Measurements from ENCODE around the gene ARMCX6. TPM values are rescaled to one million over a fixed set of nuclear protein-coding genes. Genes with fewer than 3 reads are reported as not detected.
"Not testable (repeated sequence)": the region's sequence is repeated elsewhere in the genome, so short reads cannot be mapped to it uniquely, and the experiment has no call there.

ARMCX6 gene
- 43.1 and 57.2 TPM in 2 replicates for total RNA-seq (2014; rRNA removed; shearing (Covaris generic); ENCODE audit: low replicate concordance)

DNA sequence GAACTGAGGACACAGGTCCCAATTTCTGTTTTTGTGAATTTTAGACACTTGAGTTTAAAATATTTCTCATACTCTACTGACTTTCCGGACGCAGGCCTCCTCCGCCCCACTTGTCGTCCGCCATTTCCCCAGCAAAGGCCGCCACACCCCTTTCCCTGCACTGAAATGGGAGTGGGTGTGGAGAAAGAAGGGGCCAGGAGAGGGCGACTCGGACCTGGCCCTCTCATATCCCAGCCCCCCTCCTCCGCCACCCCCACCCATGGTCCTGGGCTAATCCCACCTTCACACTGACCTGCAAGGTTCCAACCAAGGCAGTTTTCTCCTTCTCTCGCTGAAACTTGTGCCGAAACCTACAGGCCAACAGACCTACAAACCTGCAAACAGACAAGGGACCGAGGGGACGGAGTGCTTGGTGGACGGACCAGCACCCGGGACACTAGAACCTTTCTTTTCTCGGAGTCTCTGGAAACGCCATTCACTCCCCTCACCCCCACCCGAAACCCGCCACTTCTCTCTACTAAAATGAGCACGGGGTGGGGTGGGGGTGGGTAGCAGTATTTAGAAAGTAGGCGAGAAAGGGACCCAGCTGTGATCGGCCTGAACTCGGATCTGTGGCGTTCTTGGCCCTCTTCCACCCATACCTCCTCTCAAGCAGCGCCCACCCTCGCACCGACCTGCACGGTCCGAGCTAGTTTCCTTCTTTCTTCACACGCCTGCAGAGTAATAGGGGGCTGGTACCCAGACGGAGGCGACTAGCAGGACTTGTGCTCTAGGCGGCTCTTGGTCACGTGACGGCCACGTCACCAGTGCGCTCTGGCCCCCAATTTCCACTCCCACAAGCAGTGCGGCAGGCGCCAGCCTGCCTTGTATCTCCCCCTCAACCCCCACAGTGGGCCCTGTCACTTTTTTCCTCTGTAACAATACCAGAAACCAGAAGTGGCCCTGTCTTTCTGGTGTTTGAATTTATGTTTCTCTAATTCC lies at the start of gene ARMCX6:
Gene ARMCX6, minus strand, starts transcription at position 790 of the 981 bp plus-strand sequence. CDS start 1,380 bp downstream, outside the sequence.
- Histone ChIP-seq H3K4me2 (ENCODE audit: low read depth, low read length, poor library complexity, severe bottlenecking) (peak within 1 kb of the TSS; percentile 72), H3K4me1 (ENCODE audit: low read length) (peaks cover 26% of the 10 kb centered on the region), H3K79me2 (ENCODE audit: low read length) (no peaks in the 10 kb centered on the region), H3K9me2 (replicated peaks; ENCODE audit: insufficient read depth, low read length) (no peaks in the 10 kb centered on the region), H3K27ac (ENCODE audit: low read length) (peak within 1 kb of the TSS; percentile 64), H4K20me1 (ENCODE audit: insufficient read depth, low read depth, low read length) (no peaks in the 10 kb centered on the region), H3K9ac (ENCODE audit: low read length) (peak within 1 kb of the TSS; percentile 77), H3K9me3 (ENCODE audit: low read length) (no peaks in the 10 kb centered on the region), H3K27me3 (ENCODE audit: low read length) (no peaks in the 10 kb centered on the region), H3K36me3 (ENCODE audit: insufficient read depth, low read length) (peaks cover 3% of the 10 kb centered on the region; the same call in 1 of the 2 replicates), H3K4me3 (ENCODE audit: low read length) (peak within 1 kb of the TSS; percentile 79), H2AFZ (ENCODE audit: low read length) (peak within 1 kb of the TSS; percentile 49; the same call in 1 of the 2 replicates)
- peak; percentile 90 for DNase-seq

DNA sequence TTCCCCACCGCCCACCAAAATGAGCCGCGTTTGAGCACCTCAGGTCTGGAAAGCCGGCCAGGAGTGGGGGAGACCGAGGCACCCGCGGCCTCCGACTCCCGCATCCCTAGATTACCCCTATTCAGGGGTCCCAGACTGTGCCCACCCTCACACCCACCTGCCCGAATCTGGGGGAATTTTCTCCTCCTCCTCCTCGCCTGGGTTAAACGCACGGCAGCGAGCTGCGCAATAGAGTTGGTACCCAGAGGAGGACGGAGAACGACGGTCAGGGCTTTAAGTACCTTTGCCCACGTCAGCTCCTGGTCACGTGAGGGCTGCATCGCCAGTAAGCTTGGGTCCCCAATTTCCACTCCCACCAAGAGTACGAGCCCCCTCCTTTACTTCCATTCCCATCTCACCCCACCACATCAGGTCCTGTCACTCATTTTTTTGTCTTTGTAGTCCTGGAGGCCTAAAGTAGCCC lies 41.8 kb upstream of the ARMCX6 start, which contains the start of gene ARMCX2:
Gene ARMCX2, minus strand, starts transcription at position 250 of the 463 bp plus-strand sequence. CDS start 2,262 bp downstream, outside the sequence.
- no peak within 1 kb of the TSS for H3K4me2 ChIP-seq (ENCODE audit: low read depth, low read length, poor library complexity, severe bottlenecking)
- no peak for DNase-seq
- H3K36me3 ChIP-seq (ENCODE audit: insufficient read depth, low read length), result no peaks in the 10 kb centered on the region
- H3K27me3 ChIP-seq (ENCODE audit: low read length), result no peaks in the 10 kb centered on the region
- H3K4me1 ChIP-seq (ENCODE audit: low read length), result no peaks in the 10 kb centered on the region
- H4K20me1 ChIP-seq (ENCODE audit: insufficient read depth, low read depth, low read length), result no peaks in the 10 kb centered on the region
- no peak within 1 kb of the TSS for H3K9ac ChIP-seq (ENCODE audit: low read length)
- H3K27ac ChIP-seq (ENCODE audit: low read length), result no peak within 1 kb of the TSS
- no peaks in the 10 kb centered on the region for H3K9me2 ChIP-seq (replicated peaks; ENCODE audit: insufficient read depth, low read length)
- H3K79me2 ChIP-seq (ENCODE audit: low read length), result no peaks in the 10 kb centered on the region
- no peaks in the 10 kb centered on the region for H3K9me3 ChIP-seq (ENCODE audit: low read length)
- H2AFZ ChIP-seq (ENCODE audit: low read length), result no peak within 1 kb of the TSS
- H3K4me3 ChIP-seq (ENCODE audit: low read length), result no peak within 1 kb of the TSS

DNA sequence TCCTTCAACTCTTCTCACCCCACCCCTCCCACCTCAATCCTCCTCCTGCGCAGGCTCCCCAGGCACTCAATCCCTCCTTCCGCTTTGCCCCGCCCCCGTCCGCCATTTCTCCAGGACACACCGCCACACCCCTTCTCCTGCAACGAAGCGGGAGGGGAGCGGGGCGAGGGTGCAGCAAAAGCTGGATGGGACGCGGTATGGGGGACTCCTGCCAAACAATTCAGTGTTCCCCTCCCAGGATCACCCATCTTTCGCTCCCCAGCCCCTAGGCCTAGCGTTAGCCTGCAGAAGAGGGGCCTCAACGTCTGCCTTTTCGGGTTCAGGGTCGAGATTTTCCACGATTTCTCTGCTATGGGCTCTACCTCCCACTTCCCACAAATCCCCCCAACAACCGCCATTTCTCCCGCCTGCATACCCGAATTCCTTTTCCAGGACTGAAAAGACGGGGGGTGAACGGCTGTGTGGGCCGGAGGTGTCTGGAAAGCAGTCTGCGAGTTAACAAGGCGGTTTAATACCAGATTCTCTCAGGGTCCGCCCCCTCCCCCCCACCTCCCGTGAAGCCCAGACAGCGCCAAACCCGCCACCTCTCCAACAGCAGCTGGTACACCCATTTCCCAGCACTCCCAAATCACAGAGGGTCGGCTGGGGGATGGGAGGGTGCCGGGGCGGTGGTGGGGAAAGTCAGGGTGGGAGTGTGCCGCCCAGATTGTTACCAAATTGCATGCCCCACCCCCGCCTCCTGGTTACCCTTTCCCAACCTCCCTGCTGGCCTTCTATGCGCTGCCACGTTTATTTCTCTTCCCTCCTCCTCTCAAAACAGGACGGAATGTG lies 41.1 kb upstream of the ARMCX6 start:
- Histone ChIP-seq H3K4me2 (ENCODE audit: low read depth, low read length, poor library complexity, severe bottlenecking) (no peak overlapping the region), H3K9ac (ENCODE audit: low read length) (no peak overlapping the region), H4K20me1 (ENCODE audit: insufficient read depth, low read depth, low read length) (no peaks in the 10 kb centered on the region), H3K79me2 (ENCODE audit: low read length) (no peaks in the 10 kb centered on the region), H3K36me3 (ENCODE audit: insufficient read depth, low read length) (no peaks in the 10 kb centered on the region), H3K9me2 (replicated peaks; ENCODE audit: insufficient read depth, low read length) (no peaks in the 10 kb centered on the region), H3K4me3 (ENCODE audit: low read length) (no peak overlapping the region), H2AFZ (ENCODE audit: low read length) (no peak overlapping the region), H3K27me3 (ENCODE audit: low read length) (no peaks in the 10 kb centered on the region), H3K4me1 (ENCODE audit: low read length) (no peaks in the 10 kb centered on the region), H3K27ac (ENCODE audit: low read length) (no peak overlapping the region), H3K9me3 (ENCODE audit: low read length) (no peaks in the 10 kb centered on the region)
- no peak for DNase-seq

DNA sequence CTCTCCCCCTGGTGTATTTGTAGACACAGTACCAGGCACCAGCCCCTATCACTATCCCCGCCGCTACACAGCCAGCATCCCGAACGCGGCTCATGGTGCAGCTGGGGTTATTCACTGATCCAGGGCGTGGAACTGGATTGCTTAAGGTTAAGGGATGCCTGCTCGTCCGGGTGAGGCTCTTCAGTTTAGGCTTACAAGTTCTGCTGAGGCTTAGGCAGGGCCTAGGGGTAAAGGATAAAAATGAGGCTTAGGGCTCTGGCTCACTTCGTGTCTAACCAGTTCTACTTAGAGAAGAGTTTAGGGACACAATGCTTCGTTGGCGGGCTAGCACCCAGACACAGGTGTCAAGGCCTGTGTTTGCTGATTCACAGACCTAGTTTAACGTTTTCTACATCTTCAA lies 39.7 kb upstream of the ARMCX6 start:
- Histone ChIP-seq H3K27me3 (ENCODE audit: low read length) (no peaks in the 10 kb centered on the region), H3K4me2 (ENCODE audit: low read depth, low read length, poor library complexity, severe bottlenecking) (no peak overlapping the region), H3K9ac (ENCODE audit: low read length) (no peak overlapping the region), H3K79me2 (ENCODE audit: low read length) (no peaks in the 10 kb centered on the region), H3K27ac (ENCODE audit: low read length) (no peak overlapping the region), H3K9me3 (ENCODE audit: low read length) (no peaks in the 10 kb centered on the region), H3K4me3 (ENCODE audit: low read length) (no peak overlapping the region), H2AFZ (ENCODE audit: low read length) (no peak overlapping the region), H3K36me3 (ENCODE audit: insufficient read depth, low read length) (no peaks in the 10 kb centered on the region), H3K9me2 (replicated peaks; ENCODE audit: insufficient read depth, low read length) (no peaks in the 10 kb centered on the region), H3K4me1 (ENCODE audit: low read length) (no peaks in the 10 kb centered on the region), H4K20me1 (ENCODE audit: insufficient read depth, low read depth, low read length) (no peaks in the 10 kb centered on the region)
- DNase-seq, result no peak

DNA sequence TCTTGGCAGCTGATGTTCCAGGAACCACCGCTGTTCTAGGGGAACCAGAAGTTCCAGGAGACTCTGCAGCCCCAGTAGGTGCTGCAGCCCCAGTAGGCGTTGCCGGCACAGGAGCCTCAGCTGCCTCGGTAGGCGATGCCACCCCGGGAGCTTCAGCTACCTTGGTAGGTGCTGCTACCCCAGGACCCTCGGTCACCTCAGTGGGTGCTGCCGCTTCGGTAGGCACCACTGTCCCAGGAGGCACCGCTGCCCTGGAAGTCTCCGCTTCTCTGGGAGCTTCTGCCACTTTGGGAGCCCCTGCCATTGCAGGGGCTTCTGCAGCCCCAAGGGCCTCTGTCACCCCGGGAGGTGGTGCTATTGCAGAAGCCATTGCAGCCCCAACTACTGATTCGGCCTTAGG lies 39.0 kb upstream of the ARMCX6 start:
- Histone ChIP-seq H3K9ac (ENCODE audit: low read length) (no peak overlapping the region), H4K20me1 (ENCODE audit: insufficient read depth, low read depth, low read length) (no peaks in the 10 kb centered on the region), H2AFZ (ENCODE audit: low read length) (no peak overlapping the region), H3K9me3 (ENCODE audit: low read length) (no peaks in the 10 kb centered on the region), H3K27me3 (ENCODE audit: low read length) (no peaks in the 10 kb centered on the region), H3K27ac (ENCODE audit: low read length) (no peak overlapping the region), H3K4me1 (ENCODE audit: low read length) (no peaks in the 10 kb centered on the region), H3K4me3 (ENCODE audit: low read length) (no peak overlapping the region), H3K79me2 (ENCODE audit: low read length) (no peaks in the 10 kb centered on the region), H3K4me2 (ENCODE audit: low read depth, low read length, poor library complexity, severe bottlenecking) (no peak overlapping the region), H3K36me3 (ENCODE audit: insufficient read depth, low read length) (no peaks in the 10 kb centered on the region), H3K9me2 (replicated peaks; ENCODE audit: insufficient read depth, low read length) (no peaks in the 10 kb centered on the region)
- no peak for DNase-seq

DNA sequence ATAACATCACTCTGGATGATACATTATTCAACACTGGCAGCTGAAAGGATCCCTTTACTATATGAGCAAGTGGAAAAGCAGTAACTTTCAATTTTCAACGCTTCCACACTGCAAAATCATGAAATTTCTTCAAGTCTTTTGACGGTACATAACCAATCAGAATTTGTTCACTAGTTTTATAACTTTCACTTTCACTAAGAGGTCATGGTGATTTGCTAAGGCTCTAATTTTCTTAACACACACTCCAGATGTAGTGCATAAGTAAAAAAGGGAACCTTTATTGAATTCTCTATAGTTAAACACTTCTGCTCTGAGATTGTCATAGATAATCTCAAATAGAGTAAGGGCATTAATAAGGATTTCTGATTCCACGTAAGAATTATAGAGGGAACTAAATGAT lies 37.7 kb upstream of the ARMCX6 start:
- H4K20me1 ChIP-seq (ENCODE audit: insufficient read depth, low read depth, low read length), result no peaks in the 10 kb centered on the region
- no peak overlapping the region for H3K27ac ChIP-seq (ENCODE audit: low read length)
- peak overlapping the region; percentile 17 for H3K4me2 ChIP-seq (ENCODE audit: low read depth, low read length, poor library complexity, severe bottlenecking)
- H3K4me3 ChIP-seq (ENCODE audit: low read length), result no peak overlapping the region
- DNase-seq, result peak; percentile 42
- H3K9ac ChIP-seq (ENCODE audit: low read length), result no peak overlapping the region
- H3K79me2 ChIP-seq (ENCODE audit: low read length), result no peaks in the 10 kb centered on the region
- no peaks in the 10 kb centered on the region for H3K9me2 ChIP-seq (replicated peaks; ENCODE audit: insufficient read depth, low read length)
- no peaks in the 10 kb centered on the region for H3K36me3 ChIP-seq (ENCODE audit: insufficient read depth, low read length)
- no peaks in the 10 kb centered on the region for H3K9me3 ChIP-seq (ENCODE audit: low read length)
- H3K4me1 ChIP-seq (ENCODE audit: low read length), result no peaks in the 10 kb centered on the region
- no peak overlapping the region for H2AFZ ChIP-seq (ENCODE audit: low read length)
- H3K27me3 ChIP-seq (ENCODE audit: low read length), result no peaks in the 10 kb centered on the region

DNA sequence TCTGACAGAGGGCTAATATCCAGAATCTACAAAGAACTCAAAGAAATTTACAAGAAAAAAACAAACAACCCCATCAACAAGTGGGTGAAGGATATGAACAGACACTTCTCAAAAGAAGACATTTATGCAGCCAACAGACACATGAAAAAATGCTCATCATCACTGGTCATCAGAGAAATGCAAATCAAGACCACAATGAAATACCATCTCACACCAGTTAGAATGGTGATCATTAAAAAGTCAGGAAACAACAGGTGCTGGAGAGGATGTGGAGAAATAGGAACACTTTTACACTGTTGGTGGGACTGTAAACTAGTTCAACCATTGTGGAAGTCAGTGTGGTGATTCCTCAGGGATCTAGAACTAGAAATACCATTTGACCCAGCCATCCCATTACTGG lies 29.9 kb upstream of the ARMCX6 start:
- DNase-seq; H3K4me1 ChIP-seq (ENCODE audit: low read length); H3K79me2 ChIP-seq (ENCODE audit: low read length); H3K27me3 ChIP-seq (ENCODE audit: low read length); H4K20me1 ChIP-seq (ENCODE audit: insufficient read depth, low read depth, low read length); H3K4me3 ChIP-seq (ENCODE audit: low read length); H3K9me3 ChIP-seq (ENCODE audit: low read length); H3K9me2 ChIP-seq (replicated peaks; ENCODE audit: insufficient read depth, low read length); H3K9ac ChIP-seq (ENCODE audit: low read length); H2AFZ ChIP-seq (ENCODE audit: low read length); H3K27ac ChIP-seq (ENCODE audit: low read length); H3K36me3 ChIP-seq (ENCODE audit: insufficient read depth, low read length); H3K4me2 ChIP-seq (ENCODE audit: low read depth, low read length, poor library complexity, severe bottlenecking): not testable (repeated sequence)

DNA sequence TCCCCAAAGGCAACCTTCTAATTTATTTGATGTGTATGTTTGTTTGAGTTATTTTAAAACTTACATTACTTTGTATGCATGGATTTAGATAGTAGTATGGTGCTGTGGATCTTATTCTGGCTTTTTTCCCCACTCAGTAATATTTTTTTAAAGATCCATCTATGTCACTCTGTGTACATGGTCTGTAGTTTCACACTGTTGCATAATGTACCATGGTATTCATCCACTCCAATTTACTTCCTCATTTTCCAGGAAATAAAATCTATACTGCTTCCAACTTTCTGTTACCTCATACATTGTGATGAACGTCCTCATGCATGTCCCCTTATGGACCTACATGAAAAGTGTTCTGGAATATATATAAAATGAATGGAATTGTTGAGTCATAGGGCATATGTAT lies 24.3 kb upstream of the ARMCX6 start:
- Histone ChIP-seq H3K27ac (ENCODE audit: low read length) (no peak overlapping the region), H3K9ac (ENCODE audit: low read length) (no peak overlapping the region), H2AFZ (ENCODE audit: low read length) (no peak overlapping the region), H3K9me2 (replicated peaks; ENCODE audit: insufficient read depth, low read length) (no peaks in the 10 kb centered on the region), H3K9me3 (ENCODE audit: low read length) (no peaks in the 10 kb centered on the region), H3K79me2 (ENCODE audit: low read length) (no peaks in the 10 kb centered on the region), H3K4me1 (ENCODE audit: low read length) (no peaks in the 10 kb centered on the region), H4K20me1 (ENCODE audit: insufficient read depth, low read depth, low read length) (no peaks in the 10 kb centered on the region), H3K4me2 (ENCODE audit: low read depth, low read length, poor library complexity, severe bottlenecking) (no peak overlapping the region), H3K36me3 (ENCODE audit: insufficient read depth, low read length) (no peaks in the 10 kb centered on the region), H3K27me3 (ENCODE audit: low read length) (no peaks in the 10 kb centered on the region), H3K4me3 (ENCODE audit: low read length) (no peak overlapping the region)
- DNase-seq, result no peak
